Transverse colon (tissue), 4 donors: ENCODE data around the gene BSG. TPM values are rescaled to one million over a fixed set of nuclear protein-coding genes. Genes with fewer than 3 reads are reported as not detected.

ENCODE experiments used
- DNase-seq: peaks from one replicate; pipeline ENCODE4 v3.0.0-alpha.2; 2019
- H3K27ac ChIP-seq, 4 donors: fragments of 200-600 bp; sonication (generic); 2 replicates each; pipeline ENCODE4 v1.5.1; 2016 to 2018; ENCODE audit warnings: inconsistent platforms in 4 of 4
- H3K27me3 ChIP-seq: fragments of 200-600 bp; sonication (generic); 2 replicates; pipeline ENCODE4 v1.5.1; 2017; ENCODE audit warnings: inconsistent platforms
- H3K36me3 ChIP-seq, 4 donors: fragments of 200-600 bp; sonication (generic); 2 replicates each; pipeline ENCODE4 v1.5.1; 2017 to 2019; ENCODE audit warnings: inconsistent platforms in 4 of 4
- H3K4me1 ChIP-seq, 4 donors: fragments of 200-600 bp; sonication (generic); 2 replicates each; pipeline ENCODE4 v1.5.1; 2017 to 2020; ENCODE audit warnings: inconsistent platforms in 4 of 4
- H3K4me3 ChIP-seq, 4 donors: fragments of 200-600 bp; sonication (generic); 1 replicate in 1 of 4; 2 replicates in 3 of 4; pipeline versions ENCODE4 v1.5.1 to v1.6.1; 2017 to 2019; ENCODE audit warnings: inconsistent platforms in 4 of 4
- H3K9me3 ChIP-seq, 2 donors: fragments of 200-600 bp; sonication (generic); 2 replicates each; pipeline ENCODE4 v1.5.1; 2017 to 2019; ENCODE audit warnings: inconsistent platforms in 2 of 2
- CTCF ChIP-seq, 5 experiments: fragments of 200-600 bp in 3 of 5; fragments of 450-650 bp in 2 of 5; sonication (generic) in 3 of 5; IDR thresholded peaks; 1 replicate in 2 of 5; 2 replicates in 3 of 5; pipeline ENCODE4 v1.5.1; 2016 to 2017; ENCODE audit warnings: antibody characterized with exemption in 5 of 5, inconsistent platforms in 3 of 5, mild to moderate bottlenecking in 2 of 5, moderate library complexity in 1 of 5
- EP300 ChIP-seq: sonication (generic); formaldehyde crosslinking; IDR thresholded peaks from one replicate; pipeline ENCODE4 v1.6.1; 2017; ENCODE audit warnings: antibody characterized with exemption, low read depth
- POLR2A ChIP-seq: fragments of 450-650 bp; IDR thresholded peaks from one replicate; pipeline ENCODE4 v1.6.1; 2016; ENCODE audit warnings: antibody characterized with exemption, mild to moderate bottlenecking, moderate library complexity
- POLR2AphosphoS5 ChIP-seq, 3 donors: sonication (generic); formaldehyde crosslinking; IDR thresholded peaks; one replicate each; pipeline ENCODE4 v1.6.1; 2016; ENCODE audit warnings: antibody characterized with exemption in 3 of 3
- WGBS, 2 donors: methylation state at CpG; one replicate each; pipeline ENCODE4 v1.1.5; 2018; ENCODE audit warnings: low coverage in 1 of 2; 5-methylcytosine and 5-hydroxymethylcytosine counted together
- in situ Hi-C, 4 donors: fragments of 200-750 bp; cut with MboI; loops; one replicate each; pipeline versions ENCODE4 v1.15.0 to v1.15.1; 2017; ENCODE audit warnings: low sequenced_read_pairs in 3 of 4, low pct_ligation_motif_present in 1 of 4, low pct_unique_long_range_greater_than_20kb in 1 of 4
- intact Hi-C: fragments of 100-400 bp; cut with DNase I; formaldehyde crosslinking; loops from one replicate; pipeline ENCODE4 v1.15.1; 2023; ENCODE audit warnings: low total_unique reads
- total RNA-seq, 4 donors: library from RNA; depleted of rRNA; stranded (reverse); fragments of >200 nt; gene quantifications; one replicate each; pipeline ENCODE4 v1.1.0, GENCODE V29; 2016

Gene BSG
- total RNA-seq, 4 donors from 2014 or later, result 909 to 2,228 (median 1,224) TPM

GRCh38 chr19:525857-526419 lies 46.5 kb upstream of the BSG start:
- H3K27me3 ChIP-seq, result peaks cover 20% of the 10 kb centered on the region
- H3K9me3 ChIP-seq, result no peaks in the 10 kb centered on the region
- no peak overlapping the region for H3K4me3 ChIP-seq
- H3K36me3 ChIP-seq, result no peaks in the 10 kb centered on the region
- H3K4me1 ChIP-seq, result peaks cover 0 to 6% (median 5%) of the 10 kb centered on the region in 4 donors
- 33 to 49% methylated on average over 3 to 13 of the region's 13 CpGs for WGBS, 2 donors
- no peak for TF ChIP-seq POLR2AphosphoS5 (IDR thresholded peaks at IDR 0.05)
- no peak for TF ChIP-seq EP300
- TF ChIP-seq CTCF (IDR thresholded peaks at IDR 0.05), result no peak
- no peak for TF ChIP-seq POLR2A
- in situ Hi-C loops, result no loop called here
- no peak overlapping the region for H3K27ac ChIP-seq
- intact Hi-C loops, result no loop called here
- DNase-seq, result no peak

- H3K9me3 ChIP-seq, result no peaks in the 10 kb centered on the region
- H3K4me1 ChIP-seq, result peaks cover 12 to 30% (median 26%) of the 10 kb centered on the region in 4 donors
- H3K36me3 ChIP-seq, result no peaks in the 10 kb centered on the region
- WGBS, 2 donors, result 53% methylated on average over 38 of the region's 38 CpGs; no CpG with 5 or more reads in 1 of the 2 donors
- H3K27me3 ChIP-seq, result peaks cover 20% of the 10 kb centered on the region
- TF ChIP-seq CTCF (IDR thresholded peaks at IDR 0.05) (no peak), EP300 (no peak), POLR2AphosphoS5 (IDR thresholded peaks at IDR 0.05) (no peak), POLR2A (no peak)
- intact Hi-C loops (loop anchor here (2.0 to 5.0 kb wide), 2 partner anchors 42 to 70 kb away; partner anchors contain the start of genes BSG and SHC2), in situ Hi-C loops (no loop called here)
- DNase-seq, result peak; percentile 9
- peak overlapping the region; percentile 68 to 94 (median 79) for H3K4me3 ChIP-seq
- peak overlapping the region; percentile 99 for H3K27ac ChIP-seq
These were observed 42.0 kb upstream of the BSG start for GRCh38 chr19:530134-531008.

GRCh38 chr19:531009-531752 lies 41.2 kb upstream of the BSG start:
- H3K4me3 ChIP-seq, result peak overlapping the region; percentile 68 to 94 (median 79)
- DNase-seq, result peak; percentile 90
- 0% methylated on average over 42 of the region's 103 CpGs; no CpG with 5 or more reads in 1 of the 2 donors for WGBS, 2 donors
- peak overlapping the region; percentile 99 for H3K27ac ChIP-seq
- H3K27me3 ChIP-seq, result peaks cover 16% of the 10 kb centered on the region
- H3K4me1 ChIP-seq, result peaks cover 14 to 32% (median 28%) of the 10 kb centered on the region in 4 donors
- no peaks in the 10 kb centered on the region for H3K9me3 ChIP-seq
- intact Hi-C loops (loop anchor here (2.0 to 5.0 kb wide), 2 partner anchors 41 to 70 kb away; partner anchors contain the start of genes BSG and SHC2), in situ Hi-C loops (no loop called here)
- TF ChIP-seq EP300, result no peak
- TF ChIP-seq POLR2AphosphoS5 (IDR thresholded peaks at IDR 0.05), result peak in 2 of 3 donors; percentile 59 to 72
- TF ChIP-seq CTCF (IDR thresholded peaks at IDR 0.05), result no peak
- TF ChIP-seq POLR2A, result peak; percentile 38
- H3K36me3 ChIP-seq, result peaks cover 0 to 3% (median 0%) of the 10 kb centered on the region in 4 donors
